Urinary bladder (tissue), 4 donors: Measurements from ENCODE around the gene UNG. TPM values are rescaled to one million over a fixed set of nuclear protein-coding genes. Genes with fewer than 3 reads are reported as not detected.

ENCODE experiments used
- DNase-seq: peaks from one replicate; pipeline ENCODE4 v3.0.0-alpha.2; 2015; ENCODE audit errors: extremely low spot score
- H3K27ac ChIP-seq: one replicate; pipeline ENCODE4 v1.5.1; 2013; ENCODE audit warnings: low read depth, mild to moderate bottlenecking, moderate library complexity
- H3K36me3 ChIP-seq: one replicate; pipeline ENCODE4 v1.6.1; 2013; ENCODE audit warnings: mild to moderate bottlenecking, moderate library complexity; ENCODE audit not compliant: insufficient read depth
- H3K4me1 ChIP-seq: one replicate; pipeline ENCODE4 v1.6.1; 2013; ENCODE audit warnings: mild to moderate bottlenecking, moderate library complexity; ENCODE audit not compliant: insufficient read depth
- H3K4me3 ChIP-seq: one replicate; pipeline ENCODE4 v1.5.1; 2013; ENCODE audit warnings: low read depth, low read length
- WGBS: extraction: QIAGEN DNeasy Blood & Tissue Kit; methylation state at CpG from one replicate; pipeline ENCODE4 v1.1.7; 2013; 5-methylcytosine and 5-hydroxymethylcytosine counted together
- polyA plus RNA-seq: library from polyadenylated mRNA; stranded (reverse); fragments of 200-250 nt; gene quantifications from one replicate; pipeline ENCODE4 v1.2.3, GENCODE V29; 2013
- total RNA-seq: library from RNA; depleted of rRNA; stranded (reverse); fragments of >200 nt; gene quantifications from one replicate; pipeline ENCODE4 v1.2.3, GENCODE V29; 2014
- donor health status: healthy with polysubstance abuse.
- donor health status: healthy.

The UNG gene
- total and polyA plus RNA-seq, 2 donors, result 17.6 to 21.4 TPM

DNA sequence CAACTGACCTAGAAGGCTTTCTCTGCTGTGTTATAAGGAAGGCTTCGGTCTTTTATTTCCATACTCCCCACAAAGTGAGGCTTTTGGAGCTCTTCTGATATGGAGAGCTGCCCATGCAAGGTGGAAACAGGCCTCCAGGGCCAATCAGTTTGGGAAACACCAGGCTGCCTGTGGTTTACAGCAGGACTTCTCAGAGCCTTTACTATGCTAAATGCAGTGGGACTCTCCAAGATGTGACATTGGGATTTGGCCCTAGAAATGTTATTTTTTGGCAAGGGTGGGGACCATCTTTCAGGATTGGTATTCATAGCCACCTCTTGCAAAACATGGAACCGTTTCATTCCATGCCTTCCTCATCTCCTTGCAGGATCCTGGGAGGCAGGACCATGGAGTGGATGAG lies 22.7 kb downstream of the UNG start:
- no peak for DNase-seq
- no peak overlapping the region for H3K27ac ChIP-seq
- no peaks in the 10 kb centered on the region for H3K4me1 ChIP-seq
- no peak overlapping the region for H3K4me3 ChIP-seq
- WGBS, result 80% methylated on average over 2 of the region's 2 CpGs
- no peaks in the 10 kb centered on the region for H3K36me3 ChIP-seq

- no peaks in the 10 kb centered on the region for H3K36me3 ChIP-seq
- no peak overlapping the region for H3K27ac ChIP-seq
- 86% methylated on average over 4 of the region's 4 CpGs for WGBS
- no peak overlapping the region for H3K4me3 ChIP-seq
- no peak for DNase-seq
- H3K4me1 ChIP-seq, result no peaks in the 10 kb centered on the region
These were observed 23.2 kb downstream of the UNG start for GRCh38 chr12:109120557-109120956.

GRCh38 chr12:109121346-109121880 lies 24.0 kb downstream of the UNG start:
- no peaks in the 10 kb centered on the region for H3K36me3 ChIP-seq
- H3K4me3 ChIP-seq, result no peak overlapping the region
- WGBS, result 94% methylated on average over 3 of the region's 3 CpGs
- H3K27ac ChIP-seq, result no peak overlapping the region
- no peak for DNase-seq
- no peaks in the 10 kb centered on the region for H3K4me1 ChIP-seq

GRCh38 chr12:109124878-109125648 lies 27.7 kb downstream of the UNG start:
- no peak for DNase-seq
- H3K36me3 ChIP-seq, result no peaks in the 10 kb centered on the region
- 66% methylated on average over 12 of the region's 12 CpGs for WGBS
- H3K4me1 ChIP-seq, result no peaks in the 10 kb centered on the region
- no peak overlapping the region for H3K4me3 ChIP-seq
- no peak overlapping the region for H3K27ac ChIP-seq

DNA sequence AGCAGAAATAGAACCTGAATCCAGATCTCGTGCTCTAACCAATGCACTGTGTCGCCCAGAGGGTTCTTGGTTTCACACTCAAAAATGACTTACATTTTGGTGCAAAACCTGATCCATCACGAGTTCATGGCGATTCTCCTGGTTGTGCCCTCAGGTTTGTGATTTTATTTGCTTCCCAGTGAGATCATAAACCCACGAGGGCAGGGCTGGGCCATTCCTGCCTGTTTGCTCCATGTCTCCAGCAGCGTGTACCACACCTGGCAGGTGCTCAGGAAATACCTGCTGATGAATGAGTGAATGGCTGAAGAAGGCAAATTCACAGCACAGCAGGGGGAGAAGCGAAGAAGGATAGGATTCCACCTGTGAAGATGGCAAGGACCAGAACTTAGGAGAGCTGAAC lies 28.4 kb downstream of the UNG start:
- no peaks in the 10 kb centered on the region for H3K4me1 ChIP-seq
- no peaks in the 10 kb centered on the region for H3K36me3 ChIP-seq
- WGBS, result 91% methylated on average over 7 of the region's 7 CpGs
- H3K27ac ChIP-seq, result no peak overlapping the region
- DNase-seq, result no peak
- no peak overlapping the region for H3K4me3 ChIP-seq

- H3K4me3 ChIP-seq, result no peak overlapping the region
- H3K27ac ChIP-seq, result no peak overlapping the region
- no peaks in the 10 kb centered on the region for H3K36me3 ChIP-seq
- DNase-seq, result no peak
- 54% methylated on average over 3 of the region's 3 CpGs for WGBS
- H3K4me1 ChIP-seq, result no peaks in the 10 kb centered on the region
These were observed 29.4 kb downstream of the UNG start for GRCh38 chr12:109126784-109127183.

- Histone ChIP-seq H3K4me3 (no peak overlapping the region), H3K27ac (no peak overlapping the region), H3K36me3 (no peaks in the 10 kb centered on the region), H3K4me1 (no peaks in the 10 kb centered on the region)
- 92% methylated on average over 13 of the region's 13 CpGs for WGBS
- DNase-seq, result no peak
These were observed 30.3 kb downstream of the UNG start for GRCh38 chr12:109127533-109128242.

DNA sequence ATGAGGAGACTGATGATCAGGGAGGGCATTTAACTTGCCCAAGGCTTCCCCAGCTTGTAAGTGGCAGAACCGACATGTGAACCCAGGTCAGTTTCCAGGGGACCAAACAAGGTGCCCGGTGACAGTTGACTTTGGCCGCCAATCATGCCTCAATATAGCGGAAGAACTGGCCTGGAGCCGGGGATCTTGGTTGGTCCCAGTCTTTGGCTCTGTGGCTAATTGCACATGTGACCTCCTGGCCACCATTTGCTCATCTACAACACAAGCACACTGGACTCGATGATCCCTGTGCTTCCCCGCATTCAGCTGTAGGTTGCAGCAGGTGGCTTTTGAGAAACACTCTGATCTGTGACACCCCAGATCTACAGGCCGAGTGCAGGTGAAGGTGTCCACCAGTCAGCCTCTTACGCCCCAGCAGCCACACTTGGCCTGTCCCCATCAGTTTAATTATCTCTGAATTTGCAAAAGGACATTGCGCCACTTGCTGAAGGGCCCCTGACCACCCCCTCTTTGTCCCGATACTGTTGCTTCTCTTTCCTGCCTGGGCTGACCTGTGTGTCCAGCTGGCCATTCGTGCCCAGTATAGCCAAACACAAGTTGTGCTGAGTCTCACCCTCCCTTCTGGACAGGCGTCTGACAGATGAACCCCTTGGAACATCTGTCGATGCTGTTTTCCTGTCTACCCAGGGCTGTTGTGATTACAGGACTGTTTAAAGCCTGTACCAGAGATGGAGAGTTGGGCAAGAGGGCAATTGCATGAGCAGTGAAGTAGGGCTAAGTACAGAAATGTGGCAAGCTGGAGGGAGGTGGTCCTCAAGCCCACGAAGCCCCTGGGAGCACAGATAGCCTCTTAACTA lies 33.1 kb downstream of the UNG start:
- no peak overlapping the region for H3K27ac ChIP-seq
- no peaks in the 10 kb centered on the region for H3K4me1 ChIP-seq
- DNase-seq, result no peak
- H3K36me3 ChIP-seq, result no peaks in the 10 kb centered on the region
- WGBS, result 86% methylated on average over 15 of the region's 15 CpGs
- no peak overlapping the region for H3K4me3 ChIP-seq

DNA sequence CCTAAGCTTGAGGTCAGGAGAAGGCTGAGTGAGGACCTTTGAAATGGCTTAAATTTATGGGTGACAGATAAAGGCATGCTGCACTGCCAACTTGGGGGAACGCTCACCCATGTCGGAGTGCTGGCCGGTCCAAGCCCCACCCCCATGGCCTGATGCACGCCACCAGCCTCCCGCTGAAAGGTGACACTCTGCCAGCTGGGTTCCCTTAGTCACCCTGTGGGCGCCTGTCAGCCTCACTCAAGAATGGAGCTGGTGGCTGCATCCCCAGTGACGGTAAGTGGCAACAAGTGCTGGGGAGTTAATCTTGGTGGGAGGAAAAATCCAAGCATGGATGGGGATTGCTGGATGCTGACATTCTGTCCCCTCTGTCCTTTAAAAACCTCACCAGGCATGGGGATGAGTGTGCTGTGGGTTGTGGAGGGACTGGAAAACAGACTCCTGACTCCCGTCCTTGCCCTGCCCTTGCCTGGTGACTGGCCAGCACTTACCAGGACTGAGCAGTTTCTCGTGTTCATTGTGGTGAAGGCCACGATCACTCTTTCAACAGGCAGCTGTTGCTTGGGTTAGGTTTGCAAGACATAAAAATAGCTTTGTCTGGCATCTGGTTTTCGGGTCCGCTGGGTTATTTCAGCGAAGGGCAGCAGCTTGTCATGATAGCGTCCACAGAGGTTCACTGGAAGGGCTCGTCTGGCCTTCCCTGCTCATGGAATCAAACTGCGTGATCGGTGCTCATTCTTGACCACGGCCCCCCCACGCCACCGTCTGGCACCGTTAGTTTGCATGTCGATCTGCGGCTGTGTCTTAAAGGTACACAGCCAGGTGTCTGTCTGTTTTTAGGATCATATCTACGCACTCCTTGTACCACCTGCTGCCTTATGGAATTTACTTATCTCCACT lies 34.0 kb downstream of the UNG start:
- 49% methylated on average over 24 of the region's 24 CpGs for WGBS
- Histone ChIP-seq H3K4me3 (no peak overlapping the region), H3K36me3 (no peaks in the 10 kb centered on the region), H3K27ac (no peak overlapping the region), H3K4me1 (no peaks in the 10 kb centered on the region)
- DNase-seq, result no peak

GRCh38 chr12:109134186-109134917 lies 37.0 kb downstream of the UNG start:
- H3K4me1 ChIP-seq, result no peaks in the 10 kb centered on the region
- no peaks in the 10 kb centered on the region for H3K36me3 ChIP-seq
- WGBS, result 47% methylated on average over 6 of the region's 6 CpGs
- H3K27ac ChIP-seq, result no peak overlapping the region
- no peak for DNase-seq
- no peak overlapping the region for H3K4me3 ChIP-seq

DNA sequence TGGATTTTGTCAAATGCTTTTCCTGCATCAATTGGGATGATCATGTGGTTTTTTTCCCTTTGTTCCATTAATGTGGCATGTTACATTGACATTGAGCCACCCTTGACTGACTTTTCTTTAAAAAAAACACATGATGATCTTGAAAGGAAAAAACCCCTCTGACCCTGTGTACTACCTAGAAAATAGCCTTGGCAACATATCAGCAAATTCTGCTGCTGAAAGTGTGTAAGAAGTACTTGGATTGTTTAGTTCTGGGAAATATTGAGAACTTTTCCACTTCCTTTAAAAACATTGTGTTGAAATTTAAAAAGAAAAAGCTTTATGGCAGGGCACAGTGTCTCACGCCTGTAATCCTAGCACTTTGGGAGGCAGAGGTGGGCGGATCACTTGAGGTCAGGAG lies 39.7 kb downstream of the UNG start:
- Histone ChIP-seq H3K4me3 (no peak overlapping the region), H3K27ac (no peak overlapping the region), H3K4me1 (no peaks in the 10 kb centered on the region), H3K36me3 (peaks cover 2% of the 10 kb centered on the region)
- DNase-seq, result no peak
- WGBS, result 88% methylated on average over 2 of the region's 2 CpGs

DNA sequence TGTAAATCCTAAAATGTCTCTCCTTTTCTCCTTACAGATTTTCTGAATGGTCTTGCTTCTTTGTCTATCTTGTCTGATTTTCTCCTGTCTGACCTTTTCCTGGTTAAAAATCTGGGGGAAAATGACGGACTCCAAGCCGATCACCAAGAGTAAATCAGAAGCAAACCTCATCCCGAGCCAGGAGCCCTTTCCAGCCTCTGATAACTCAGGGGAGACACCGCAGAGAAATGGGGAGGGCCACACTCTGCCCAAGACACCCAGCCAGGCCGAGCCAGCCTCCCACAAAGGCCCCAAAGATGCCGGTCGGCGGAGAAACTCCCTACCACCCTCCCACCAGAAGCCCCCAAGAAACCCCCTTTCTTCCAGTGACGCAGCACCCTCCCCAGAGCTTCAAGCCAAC lies 42.0 kb downstream of the UNG start:
- no peak for DNase-seq
- no peak overlapping the region for H3K27ac ChIP-seq
- 92% methylated on average over 9 of the region's 9 CpGs for WGBS
- H3K4me1 ChIP-seq, result no peaks in the 10 kb centered on the region
- no peak overlapping the region for H3K4me3 ChIP-seq
- H3K36me3 ChIP-seq, result peaks cover 2% of the 10 kb centered on the region
